HepG2 (cell line): ENCODE results near the gene B4GALT3. TPM values are rescaled to one million over a fixed set of nuclear protein-coding genes. Genes with fewer than 3 reads are reported as not detected.

Experiments used
- ARNT ChIP-seq: fragments of 450-650 bp; IDR thresholded peaks from 2 replicates; pipeline ENCODE4 v1.6.1; 2017
- ATF3 ChIP-seq: sonication (generic); formaldehyde crosslinking; IDR thresholded peaks from 2 replicates; pipeline ENCODE4 v1.4.0; 2020; ENCODE audit warnings: missing genetic modification reagents
- CENPX ChIP-seq: sonication (generic); formaldehyde crosslinking; IDR thresholded peaks from 2 replicates; pipeline ENCODE4 v1.9.0; 2021; ENCODE audit warnings: mild to moderate bottlenecking, missing genetic modification reagents, moderate library complexity
- DRAP1 ChIP-seq: IDR thresholded peaks from 2 replicates; pipeline ENCODE4 v1.6.1; 2016; ENCODE audit warnings: missing genetic modification reagents, missing compliant biosample characterization
- HMGXB4 ChIP-seq, 2 experiments: sonication (generic) in 1 of 2; formaldehyde crosslinking in 1 of 2; IDR thresholded peaks; 2 replicates each; pipeline versions ENCODE4 v1.4.0 to v1.6.1; 2018 to 2020; ENCODE audit warnings: missing genetic modification reagents in 2 of 2, borderline replicate concordance in 1 of 2, low read depth in 1 of 2, mild to moderate bottlenecking in 1 of 2, missing biosample characterization in 1 of 2
- HNRNPK ChIP-seq: fragments of 200-400 bp; formaldehyde crosslinking; IDR thresholded peaks from 2 replicates; pipeline ENCODE4 v1.6.1; 2018; ENCODE audit warnings: low read length, low read depth, moderate library complexity, mild to moderate bottlenecking; ENCODE audit not compliant: poor library complexity, severe bottlenecking
- MED1 ChIP-seq: sonication (generic); formaldehyde crosslinking; IDR thresholded peaks from 2 replicates; pipeline ENCODE4 v1.4.0; 2020; ENCODE audit warnings: missing genetic modification reagents
- NBN ChIP-seq: fragments of 450-650 bp; conservative IDR thresholded peaks from 2 replicates; pipeline ENCODE4 v1.6.1; 2017
- NFKBIZ ChIP-seq: IDR thresholded peaks from 2 replicates; pipeline ENCODE4 v1.6.1; 2018; ENCODE audit warnings: missing genetic modification reagents, missing compliant biosample characterization
- NFYB ChIP-seq: sonication (generic); formaldehyde crosslinking; IDR thresholded peaks from 2 replicates; pipeline ENCODE4 v1.4.0; 2020; ENCODE audit warnings: missing genetic modification reagents
- PCBP1 ChIP-seq: fragments of 200-400 bp; formaldehyde crosslinking; IDR thresholded peaks from 2 replicates; pipeline ENCODE4 v1.6.1; 2017; ENCODE audit warnings: mild to moderate bottlenecking, low read depth, low read length, borderline replicate concordance
- PPARG ChIP-seq: conservative IDR thresholded peaks from 2 replicates; pipeline ENCODE4 v1.6.1; 2016; ENCODE audit warnings: missing biosample characterization, missing genetic modification reagents
- RXRB ChIP-seq: IDR thresholded peaks from 2 replicates; pipeline ENCODE4 v1.6.1; 2016; ENCODE audit warnings: borderline replicate concordance, missing genetic modification reagents, missing compliant biosample characterization
- SALL2 ChIP-seq: sonication (generic); formaldehyde crosslinking; IDR thresholded peaks from 2 replicates; pipeline ENCODE4 v1.8.1; 2023; ENCODE audit warnings: mild to moderate bottlenecking, missing genetic modification reagents, inconsistent platforms
- SYNCRIP ChIP-seq: fragments of 200-400 bp; formaldehyde crosslinking; IDR thresholded peaks from 2 replicates; pipeline ENCODE4 v1.6.1; 2018; ENCODE audit warnings: mild to moderate bottlenecking, low read depth, low read length; ENCODE audit not compliant: insufficient read depth
- THAP11 ChIP-seq: IDR thresholded peaks from 2 replicates; pipeline ENCODE4 v1.6.1; 2016; ENCODE audit warnings: missing biosample characterization, missing genetic modification reagents
- U2AF1 ChIP-seq: fragments of 200-400 bp; formaldehyde crosslinking; optimal IDR thresholded peaks from 2 replicates; pipeline ENCODE3; 2017; ENCODE audit warnings: mild to moderate bottlenecking, low read depth, low read length
- ZKSCAN5 ChIP-seq: sonication (generic); formaldehyde crosslinking; IDR thresholded peaks from 2 replicates; pipeline ENCODE4 v1.5.1; 2020; ENCODE audit warnings: mild to moderate bottlenecking, missing genetic modification reagents
- ZNF224 ChIP-seq: sonication (generic); formaldehyde crosslinking; IDR thresholded peaks from 2 replicates; pipeline ENCODE4 v1.5.0; 2020; ENCODE audit warnings: mild to moderate bottlenecking, missing genetic modification reagents
- ZNF280D ChIP-seq: sonication (generic); formaldehyde crosslinking; IDR thresholded peaks from 2 replicates; pipeline ENCODE4 v1.5.1; 2020; ENCODE audit warnings: mild to moderate bottlenecking, missing genetic modification reagents
- ZNF337 ChIP-seq: sonication (generic); formaldehyde crosslinking; IDR thresholded peaks from 2 replicates; pipeline ENCODE4 v1.5.1; 2020; ENCODE audit warnings: missing genetic modification reagents, low read depth, mild to moderate bottlenecking, borderline replicate concordance
- ZNF350 ChIP-seq: sonication (generic); formaldehyde crosslinking; IDR thresholded peaks from 2 replicates; pipeline ENCODE4 v1.4.0; 2020; ENCODE audit warnings: mild to moderate bottlenecking, low read depth, missing genetic modification reagents, borderline replicate concordance
- ZNF564 ChIP-seq: sonication (generic); formaldehyde crosslinking; IDR thresholded peaks from 2 replicates; pipeline ENCODE4 v1.8.1; 2023; ENCODE audit warnings: mild to moderate bottlenecking, missing genetic modification reagents
- polyA plus RNA-seq, 8 experiments: library from polyadenylated mRNA; depleted of rRNA in 3 of 8; stranded (reverse) in 7 of 8; unstranded in 1 of 8; fragments of >200 nt; fragmentation: Illumina TruSeq in 4 of 8; extraction: Trizol in 4 of 8; gene quantifications; 2 replicates each; pipeline versions ENCODE4 v1.2.1 to v1.2.3, GENCODE V29; 2011 to 2016; ENCODE audit warnings: low read depth in 4 of 8, missing spikeins in 1 of 8, mixed read lengths in 1 of 8; ENCODE audit not compliant: insufficient read depth in 1 of 8
- total RNA-seq, 5 experiments: library from RNA; depleted of rRNA; stranded (reverse); fragments of >200 nt; fragmentation: Illumina TruSeq; extraction: Trizol; gene quantifications; 2 replicates each; pipeline ENCODE4 v1.2.3, GENCODE V29; 2016; ENCODE audit warnings: low read depth in 1 of 5
- TF ChIP-seq, protein P1 (sequence below): sonication (generic); formaldehyde crosslinking; IDR thresholded peaks from 2 replicates; pipeline ENCODE4 v1.4.0; 2020; ENCODE audit warnings: missing genetic modification reagents; ENCODE audit errors: not compliant biosample characterization

B4GALT3 gene
- total and polyA plus RNA-seq, 2 of the 13 experiments (the other 11 are each of a cell fraction or from before 2014, with no cell fraction given), result 35.6 to 40.4 TPM

DNA sequence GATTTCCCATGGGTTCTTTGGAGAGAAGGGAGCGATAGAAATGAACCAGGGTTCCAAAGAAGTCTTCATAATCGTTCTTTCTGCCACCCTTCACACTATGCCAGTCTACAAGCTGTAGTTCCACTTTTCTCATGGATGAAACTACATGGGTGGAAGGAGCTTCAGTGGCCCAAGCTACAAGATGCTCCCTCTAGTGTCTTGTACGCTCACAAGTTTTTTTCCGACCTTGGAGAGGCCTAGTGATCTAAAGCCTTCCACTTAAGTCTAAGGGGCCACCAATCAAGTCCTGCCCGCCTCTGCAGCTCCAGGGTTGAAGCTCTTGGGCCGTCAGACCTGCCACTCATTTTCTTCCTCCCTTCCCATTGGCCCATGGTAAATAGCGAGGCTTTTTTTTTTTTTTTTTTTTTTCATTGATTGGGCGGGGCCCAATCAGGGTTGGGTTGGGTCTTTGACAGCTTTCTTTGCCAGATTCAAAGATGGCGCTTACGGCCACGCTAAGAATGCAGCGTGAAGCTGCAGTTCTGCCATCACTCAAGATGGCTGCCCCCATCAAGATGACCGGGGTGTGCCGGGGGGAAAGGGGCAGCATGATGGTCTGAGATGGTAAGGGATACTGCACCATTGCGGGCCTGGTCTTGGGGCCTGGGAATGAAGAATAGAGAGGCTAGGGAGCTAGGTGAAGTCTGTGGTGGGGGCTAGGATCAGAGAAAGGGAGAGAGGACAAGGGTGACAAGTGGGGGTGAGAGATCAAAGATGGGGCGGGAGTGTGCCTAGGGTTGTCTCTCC, 48.4 kb upstream of the B4GALT3 start, which contains the start of gene TOMM40L (continued):
- TF ChIP-seq HNRNPK (no peak), HMGXB4 (CRISPR knock-in tag; IDR thresholded peaks at IDR 0.05; ENCODE audit: borderline replicate concordance in 1 of 2, low read depth in 1 of 2) (peak; percentile 67 to 88; a peak in 3 of 4 replicates), SALL2 (CRISPR knock-in tag) (peak; percentile 15; the same call in 1 of the 2 replicates), ATF3 (CRISPR knock-in tag) (no peak), ZNF350 (peak; percentile 34), ZNF224 (peak; percentile 41; the same call in 1 of the 2 replicates), ZKSCAN5 (CRISPR knock-in tag) (no peak), ARNT (no peak), U2AF1 (no peak), NFYB (CRISPR knock-in tag) (peak; percentile 92), THAP11 (CRISPR knock-in tag) (peak; percentile 67), ZNF280D (no peak), CENPX (CRISPR knock-in tag) (no peak), SYNCRIP (no peak), NFKBIZ (CRISPR knock-in tag) (no peak), DRAP1 (CRISPR knock-in tag) (peak; percentile 94), MED1 (peak; percentile 4), PPARG (CRISPR knock-in tag) (0 out of 2 replicates have a peak, but pooled peaks have one; percentile 15), PCBP1 (no peak), NBN (no peak), ZNF337 (CRISPR knock-in tag) (no peak), RXRB (no peak), ZNF564 (CRISPR knock-in tag) (no peak)
- TF ChIP-seq, protein P1, sequence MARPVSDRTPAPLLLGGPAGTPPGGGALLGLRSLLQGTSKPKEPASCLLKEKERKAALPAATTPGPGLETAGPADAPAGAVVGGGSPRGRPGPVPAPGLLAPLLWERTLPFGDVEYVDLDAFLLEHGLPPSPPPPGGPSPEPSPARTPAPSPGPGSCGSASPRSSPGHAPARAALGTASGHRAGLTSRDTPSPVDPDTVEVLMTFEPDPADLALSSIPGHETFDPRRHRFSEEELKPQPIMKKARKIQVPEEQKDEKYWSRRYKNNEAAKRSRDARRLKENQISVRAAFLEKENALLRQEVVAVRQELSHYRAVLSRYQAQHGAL, result no peak
